ENCODE measurements around the gene APBB1IP. TPM values are rescaled to one million over a fixed set of nuclear protein-coding genes. Genes with fewer than 3 reads are reported as not detected.
"Not testable (repeated sequence)": the region's sequence is repeated elsewhere in the genome, so short reads cannot be mapped to it uniquely, and the experiment has no call there.

Gene APBB1IP
- total RNA-seq, 1 donor from 2014 or later = 0.47 TPM

- not testable (repeated sequence) for DNase-seq (ENCODE audit: extremely low read depth, low read depth, low spot score)
These were observed 36.7 kb downstream of the APBB1IP start for GRCh38 chr10:26474845-26475244.

- DNase-seq (ENCODE audit: extremely low read depth, low read depth, low spot score) = no peak
These were observed 37.2 kb downstream of the APBB1IP start for GRCh38 chr10:26475386-26475785.

- DNase-seq (ENCODE audit: extremely low read depth, low read depth, low spot score) = no peak
These were observed 39.4 kb downstream of the APBB1IP start for GRCh38 chr10:26477501-26477900.

GRCh38 chr10:26478061-26478460, 39.9 kb downstream of the APBB1IP start:
- no peak for DNase-seq (ENCODE audit: extremely low read depth, low read depth, low spot score)

- DNase-seq (ENCODE audit: extremely low read depth, low read depth, low spot score) = no peak
These were observed 41.8 kb downstream of the APBB1IP start for GRCh38 chr10:26479766-26480492.

GRCh38 chr10:26481315-26481692, 43.2 kb downstream of the APBB1IP start:
- DNase-seq (ENCODE audit: extremely low read depth, low read depth, low spot score) = no peak

- DNase-seq (ENCODE audit: extremely low read depth, low read depth, low spot score) = no peak
These were observed 43.9 kb downstream of the APBB1IP start for GRCh38 chr10:26481914-26482550.

- DNase-seq (ENCODE audit: extremely low read depth, low read depth, low spot score) = no peak
These were observed 45.4 kb downstream of the APBB1IP start for GRCh38 chr10:26483554-26483953.

GRCh38 chr10:26485150-26485941, 47.2 kb downstream of the APBB1IP start:
- DNase-seq (ENCODE audit: extremely low read depth, low read depth, low spot score) = no peak

- DNase-seq (ENCODE audit: extremely low read depth, low read depth, low spot score) = no peak
These were observed 48.2 kb downstream of the APBB1IP start for GRCh38 chr10:26486304-26486703.

- no peak for DNase-seq (ENCODE audit: extremely low read depth, low read depth, low spot score)
These were observed 49.1 kb downstream of the APBB1IP start for GRCh38 chr10:26486990-26487850.

GRCh38 chr10:26488344-26488743, 50.2 kb downstream of the APBB1IP start:
- DNase-seq (ENCODE audit: extremely low read depth, low read depth, low spot score) = no peak

GRCh38 chr10:26489081-26489480, 50.9 kb downstream of the APBB1IP start:
- no peak for DNase-seq (ENCODE audit: extremely low read depth, low read depth, low spot score)

- DNase-seq (ENCODE audit: extremely low read depth, low read depth, low spot score) = not testable (repeated sequence)
These were observed 52.2 kb downstream of the APBB1IP start for GRCh38 chr10:26490367-26490766.

- no peak for DNase-seq (ENCODE audit: extremely low read depth, low read depth, low spot score)
These were observed 53.1 kb downstream of the APBB1IP start for GRCh38 chr10:26491276-26491675.

- no peak for DNase-seq (ENCODE audit: extremely low read depth, low read depth, low spot score)
These were observed 53.8 kb downstream of the APBB1IP start for GRCh38 chr10:26491934-26492333.

- DNase-seq (ENCODE audit: extremely low read depth, low read depth, low spot score) = not testable (repeated sequence)
These were observed 54.6 kb downstream of the APBB1IP start for GRCh38 chr10:26492725-26493124.

GRCh38 chr10:26494018-26494417, 55.9 kb downstream of the APBB1IP start:
- DNase-seq (ENCODE audit: extremely low read depth, low read depth, low spot score) = no peak

GRCh38 chr10:26499426-26499825, 61.3 kb downstream of the APBB1IP start:
- DNase-seq (ENCODE audit: extremely low read depth, low read depth, low spot score) = no peak

GRCh38 chr10:26502986-26503385, 64.8 kb downstream of the APBB1IP start:
- no peak for DNase-seq (ENCODE audit: extremely low read depth, low read depth, low spot score)

- no peak for DNase-seq (ENCODE audit: extremely low read depth, low read depth, low spot score)
These were observed 65.8 kb downstream of the APBB1IP start for GRCh38 chr10:26503911-26504310.
